KMS-11 (cell line): ENCODE measurements around the gene AP4M1.
A peak's percentile ranks its signal among the peaks of the same experiment; 100 is the strongest.

Source experiments
- H2AFZ ChIP-seq: fragments of 200-600 bp; sonication (generic); 2 replicates; pipeline ENCODE4 v1.6.1; 2016; ENCODE audit warnings: antibody characterized with exemption, mixed run types, low read depth
- H3K27ac ChIP-seq: fragments of 200-600 bp; sonication (generic); 2 replicates; pipeline ENCODE4 v1.6.1; 2016; ENCODE audit warnings: mild to moderate bottlenecking, mixed run types
- H3K27me3 ChIP-seq: fragments of 200-600 bp; sonication (generic); 2 replicates; pipeline ENCODE4 v1.6.1; 2017; ENCODE audit warnings: mild to moderate bottlenecking, low read depth, mixed run types, moderate library complexity; ENCODE audit not compliant: insufficient read depth
- H3K36me3 ChIP-seq: fragments of 200-600 bp; sonication (generic); 2 replicates; pipeline ENCODE4 v1.6.1; 2017; ENCODE audit warnings: mild to moderate bottlenecking, mixed run types; ENCODE audit not compliant: insufficient read depth
- H3K4me1 ChIP-seq: fragments of 200-600 bp; sonication (generic); 2 replicates; pipeline ENCODE4 v1.6.1; 2016; ENCODE audit warnings: mild to moderate bottlenecking, low read depth, mixed run types; ENCODE audit not compliant: poor library complexity, severe bottlenecking
- H3K4me2 ChIP-seq: fragments of 200-600 bp; sonication (generic); 2 replicates; pipeline ENCODE4 v1.7.0; 2016; ENCODE audit warnings: mild to moderate bottlenecking, mixed run types
- H3K4me3 ChIP-seq: fragments of 200-600 bp; sonication (generic); IDR thresholded peaks from 2 replicates; pipeline ENCODE4 v1.6.1; 2017; ENCODE audit warnings: low read depth, low read length, mixed read lengths; ENCODE audit not compliant: insufficient read depth
- H3K79me2 ChIP-seq: fragments of 200-600 bp; sonication (generic); 2 replicates; pipeline ENCODE4 v1.6.1; 2016; ENCODE audit warnings: low read depth, mixed run types; ENCODE audit not compliant: insufficient read depth
- H3K9ac ChIP-seq: fragments of 200-600 bp; sonication (generic); 2 replicates; pipeline ENCODE4 v1.6.1; 2016; ENCODE audit warnings: mild to moderate bottlenecking, mixed run types
- H4K20me1 ChIP-seq: fragments of 200-600 bp; sonication (generic); 2 replicates; pipeline ENCODE4 v1.6.1; 2016; ENCODE audit warnings: mild to moderate bottlenecking, mixed run types; ENCODE audit not compliant: insufficient read depth
- CTCF ChIP-seq: fragments of 200-600 bp; sonication (generic); conservative IDR thresholded peaks from 2 replicates; pipeline ENCODE4 v1.6.1; 2017; ENCODE audit warnings: low read depth, mild to moderate bottlenecking, antibody characterized with exemption, low read length, moderate library complexity, mixed read lengths

Gene AP4M1

DNA sequence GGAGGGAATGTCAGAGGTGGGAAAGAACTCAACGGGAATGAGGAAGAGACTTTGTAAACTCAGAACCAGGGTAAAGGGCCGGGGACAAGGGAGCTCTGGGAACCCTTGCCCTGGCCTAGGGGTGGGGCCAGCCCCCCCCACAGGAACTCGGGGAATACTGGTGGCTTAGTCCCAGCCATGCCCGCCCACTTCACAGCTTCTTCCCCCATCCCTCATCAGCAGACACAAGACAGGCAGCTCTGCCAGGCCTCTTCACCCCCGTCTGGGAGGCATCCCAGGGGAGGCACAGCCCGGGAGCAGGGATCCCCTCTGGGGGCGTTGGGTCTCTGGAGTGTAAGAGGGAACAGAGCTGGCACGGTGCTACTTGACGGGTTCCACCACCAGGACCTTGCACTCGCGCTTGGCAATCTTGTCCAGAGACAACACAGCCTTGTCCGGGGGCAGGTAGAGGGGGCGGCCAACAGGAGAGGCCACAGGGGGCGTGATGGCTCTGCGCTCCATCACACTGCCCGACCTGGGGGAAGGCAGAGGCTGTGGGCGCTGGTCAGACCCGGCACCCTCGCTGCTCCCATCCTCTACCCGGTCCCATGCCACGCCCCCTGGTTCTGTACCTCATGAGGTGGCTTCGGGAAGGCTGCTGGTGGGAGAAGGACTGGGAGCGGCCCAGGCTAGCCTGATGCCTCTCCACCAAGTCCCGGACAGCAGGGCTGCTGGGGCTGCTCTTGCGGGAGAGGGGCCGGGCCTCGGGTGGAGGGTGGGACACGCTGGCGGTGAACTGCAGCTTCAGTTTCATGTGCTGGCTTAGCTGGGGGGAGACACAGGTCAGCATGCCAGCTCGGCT lies 53.4 kb downstream of the AP4M1 start:
- Histone ChIP-seq H3K9ac (no peak overlapping the region), H3K36me3 (no peaks in the 10 kb centered on the region; the same call in 1 of the 2 replicates), H3K79me2 (no peaks in the 10 kb centered on the region; the same call in 1 of the 2 replicates)

GRCh38 chr7:100155553-100156317 lies 54.3 kb downstream of the AP4M1 start:
- Histone ChIP-seq H3K27me3 (peaks cover 7% of the 10 kb centered on the region; the same call in 1 of the 2 replicates), H4K20me1 (no peaks in the 10 kb centered on the region), H3K9ac (no peak overlapping the region), H3K79me2 (no peaks in the 10 kb centered on the region; the same call in 1 of the 2 replicates), H3K4me3 (no peak overlapping the region), H3K36me3 (no peaks in the 10 kb centered on the region; the same call in 1 of the 2 replicates), H3K4me2 (no peak overlapping the region), H2AFZ (no peak overlapping the region), H3K4me1 (peaks cover 17% of the 10 kb centered on the region), H3K27ac (no peak overlapping the region)
- TF ChIP-seq CTCF = no peak

More for the DNA sequence above, 53.4 kb downstream of the AP4M1 start:
- Histone ChIP-seq H3K4me3 (no peak overlapping the region), H2AFZ (no peak overlapping the region), H3K27me3 (no peaks in the 10 kb centered on the region), H3K27ac (no peak overlapping the region), H4K20me1 (no peaks in the 10 kb centered on the region), H3K4me1 (peaks cover 22% of the 10 kb centered on the region), H3K4me2 (no peak overlapping the region)
- TF ChIP-seq CTCF = no peak

GRCh38 chr7:100156331-100157068 lies 55.1 kb downstream of the AP4M1 start:
- Histone ChIP-seq H2AFZ (no peak overlapping the region), H3K36me3 (no peaks in the 10 kb centered on the region; the same call in 1 of the 2 replicates), H3K27ac (no peak overlapping the region), H3K4me2 (peak overlapping the region; percentile 90; the same call in 1 of the 2 replicates), H3K4me3 (no peak overlapping the region), H3K79me2 (no peaks in the 10 kb centered on the region; the same call in 1 of the 2 replicates), H4K20me1 (no peaks in the 10 kb centered on the region), H3K9ac (no peak overlapping the region), H3K4me1 (peaks cover 17% of the 10 kb centered on the region), H3K27me3 (peaks cover 13% of the 10 kb centered on the region; the same call in 1 of the 2 replicates)
- TF ChIP-seq CTCF = no peak

GRCh38 chr7:100157069-100157333 lies 55.6 kb downstream of the AP4M1 start:
- Histone ChIP-seq H3K4me1 (peaks cover 17% of the 10 kb centered on the region), H2AFZ (no peak overlapping the region), H3K9ac (no peak overlapping the region), H3K36me3 (no peaks in the 10 kb centered on the region; the same call in 1 of the 2 replicates), H3K79me2 (no peaks in the 10 kb centered on the region; the same call in 1 of the 2 replicates), H4K20me1 (no peaks in the 10 kb centered on the region), H3K4me3 (no peak overlapping the region), H3K4me2 (peak overlapping the region; percentile 90; the same call in 1 of the 2 replicates), H3K27ac (no peak overlapping the region), H3K27me3 (peaks cover 18% of the 10 kb centered on the region)
- no peak for TF ChIP-seq CTCF
